HG03196 (cell line): ENCODE results near the gene MYO19.
A peak's percentile ranks its signal among the peaks of the same experiment; 100 is the strongest.
"Not testable (repeated sequence)": the region's sequence is repeated elsewhere in the genome, so short reads cannot be mapped to it uniquely, and the experiment has no call there.

Experiments used
- ATAC-seq: cut with Tn5 transposase; IDR thresholded peaks from one replicate; pipeline ENCODE4 v1.9.1; 2021; ENCODE audit not compliant: unreplicated experiment

The MYO19 gene

DNA sequence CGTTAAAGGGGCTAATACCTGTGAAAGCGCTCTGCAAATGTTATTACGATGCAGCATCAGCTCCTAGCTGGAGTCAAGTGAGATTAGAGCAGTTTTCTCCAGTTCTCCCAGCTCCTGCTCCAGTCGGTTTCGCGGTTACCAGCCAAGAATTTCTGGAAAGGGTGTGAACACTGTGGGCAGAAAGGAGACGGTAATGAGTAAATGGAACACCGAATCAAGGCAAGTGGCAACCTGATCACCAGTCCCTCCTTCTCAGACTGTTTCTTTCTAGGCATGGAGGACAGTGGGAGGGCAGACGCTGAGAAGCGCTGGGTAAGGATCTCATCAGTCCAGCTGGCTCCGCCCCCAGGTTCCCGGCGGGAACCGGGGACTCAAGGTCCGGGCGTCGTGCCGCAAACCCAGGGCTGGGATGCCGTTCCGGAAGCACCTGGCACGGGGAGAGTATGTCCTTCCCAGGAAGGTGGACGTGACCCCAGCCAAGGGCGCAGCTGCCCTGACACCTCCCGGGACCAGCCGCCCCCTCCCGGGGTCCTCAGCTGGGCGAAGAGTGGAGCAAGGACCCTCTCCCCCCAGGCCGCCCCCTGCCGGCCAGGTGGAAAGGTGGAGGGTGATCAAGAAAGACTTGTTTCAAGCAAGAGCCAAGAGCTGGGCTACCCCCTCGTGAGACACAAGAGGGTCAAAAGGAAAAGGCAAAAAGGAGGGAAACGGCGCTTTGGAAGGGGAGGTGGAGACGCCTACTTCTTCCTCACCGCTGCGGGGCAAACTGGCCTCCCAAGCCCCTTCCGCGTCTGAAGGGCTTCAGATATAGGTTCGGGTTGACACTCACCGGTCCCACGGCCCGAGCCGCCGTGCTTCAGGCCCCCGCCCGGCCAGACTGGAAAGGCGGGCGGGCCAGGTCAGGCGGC, 481 bp downstream of the MYO19 start:
- ATAC-seq, result peak; percentile 32

- no peak for ATAC-seq
Measured at GRCh38 chr17:36532435-36532975, 2.2 kb downstream of the MYO19 start.

DNA sequence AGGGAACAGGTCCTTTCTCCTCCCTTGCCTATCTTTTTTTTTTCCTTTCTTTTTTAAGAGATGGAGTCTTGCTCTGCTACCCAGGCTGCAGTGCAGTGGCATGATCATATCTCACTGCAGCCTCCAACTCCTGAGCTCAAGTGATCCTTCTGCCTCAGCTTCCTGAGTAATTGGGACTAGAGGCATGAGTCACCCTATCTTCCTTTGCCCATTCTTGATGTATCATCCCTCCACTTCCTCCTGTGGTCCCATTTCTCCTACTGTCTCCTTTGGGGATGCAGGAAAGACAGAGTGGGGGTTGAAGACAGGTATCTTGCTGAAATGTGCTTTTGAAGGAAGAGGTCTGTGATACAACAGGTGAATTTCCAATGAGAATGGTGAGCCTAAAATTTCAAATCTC, 5.5 kb downstream of the MYO19 start:
- no peak for ATAC-seq

- no peak for ATAC-seq
Measured at GRCh38 chr17:36527621-36528250, 6.9 kb downstream of the MYO19 start.

GRCh38 chr17:36525888-36526287, 8.8 kb downstream of the MYO19 start:
- ATAC-seq, result no peak

- no peak for ATAC-seq
Measured at GRCh38 chr17:36525113-36525512, 9.6 kb downstream of the MYO19 start.

DNA sequence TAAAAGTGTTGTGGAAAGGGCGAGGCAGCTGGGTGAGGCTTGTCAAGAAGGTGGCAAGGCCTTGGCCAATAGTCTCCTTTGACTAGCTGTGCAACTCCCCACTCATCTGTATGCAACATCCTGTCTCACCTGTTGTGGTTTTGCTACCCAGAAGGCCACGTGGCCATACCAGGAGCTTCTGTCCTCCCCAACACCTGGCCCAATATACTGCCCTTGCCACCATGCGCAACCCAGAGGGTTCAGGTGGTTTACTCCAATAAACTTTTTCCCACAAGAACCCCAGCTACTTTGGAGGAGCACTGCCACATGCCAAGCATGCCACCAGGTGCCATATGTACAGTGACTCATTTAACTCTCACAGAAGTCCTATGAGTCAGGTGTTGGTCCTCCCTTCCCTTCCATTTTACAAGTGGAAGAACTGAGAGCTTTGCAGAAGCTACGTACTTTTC, 10.2 kb downstream of the MYO19 start:
- no peak for ATAC-seq

DNA sequence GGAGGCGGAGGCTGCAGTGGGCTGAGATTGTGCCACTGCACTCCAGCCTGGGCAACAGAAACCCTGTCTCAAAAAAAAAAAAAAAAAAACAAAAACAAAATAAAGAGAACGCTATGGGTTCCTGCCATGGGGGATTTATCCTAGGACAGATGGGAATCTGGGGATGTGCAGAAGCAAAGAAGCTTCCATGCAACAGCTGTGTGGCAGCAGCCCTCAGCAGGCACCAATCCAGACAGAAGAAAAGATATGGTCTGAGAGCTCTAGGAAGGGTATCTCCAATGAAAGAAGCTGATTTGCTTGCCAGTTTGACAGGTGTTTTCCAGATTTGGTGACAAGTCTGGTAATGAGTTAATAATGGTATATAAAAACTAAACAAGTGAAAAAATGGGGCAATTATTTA, 11.6 kb downstream of the MYO19 start:
- ATAC-seq, result no peak

DNA sequence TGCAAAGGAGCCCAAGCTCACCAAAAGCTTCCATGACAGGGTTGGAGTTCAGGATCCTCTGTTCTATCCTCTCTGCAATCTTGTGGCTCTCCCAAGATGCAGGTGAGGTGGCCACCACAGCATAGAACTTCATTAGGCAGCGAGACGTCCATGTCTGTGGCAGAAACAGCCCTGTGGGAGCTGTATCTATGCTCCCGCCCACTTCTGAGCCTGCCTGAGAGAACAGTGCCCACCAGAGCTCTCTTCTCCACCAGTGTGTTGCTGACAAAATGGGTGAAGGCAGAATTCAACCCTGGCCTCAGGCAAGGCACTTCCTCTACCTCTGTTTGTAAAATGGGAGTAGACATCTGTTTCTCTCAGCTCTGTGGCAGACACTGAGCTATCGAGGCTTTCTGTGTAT, 18.8 kb downstream of the MYO19 start:
- ATAC-seq, result no peak

DNA sequence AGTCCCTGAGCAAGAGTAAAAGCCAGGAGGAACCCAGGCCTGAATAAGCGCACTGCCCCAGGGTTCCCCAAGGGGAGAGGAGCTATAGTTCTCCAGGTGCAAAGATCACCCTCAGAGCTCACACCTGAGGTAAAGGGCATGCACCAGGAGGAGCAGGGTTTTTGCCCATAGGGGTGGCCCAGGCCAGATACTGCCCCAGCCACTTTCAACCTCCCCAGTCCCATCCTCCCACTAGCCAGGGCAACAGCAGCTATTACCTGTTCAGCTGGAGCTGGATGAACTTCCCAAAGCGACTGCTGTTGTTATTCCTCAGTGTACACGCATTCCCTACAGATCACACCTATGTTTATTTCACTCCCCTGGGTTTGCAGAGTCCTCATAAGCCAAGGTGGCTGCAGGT, 19.8 kb downstream of the MYO19 start:
- no peak for ATAC-seq

DNA sequence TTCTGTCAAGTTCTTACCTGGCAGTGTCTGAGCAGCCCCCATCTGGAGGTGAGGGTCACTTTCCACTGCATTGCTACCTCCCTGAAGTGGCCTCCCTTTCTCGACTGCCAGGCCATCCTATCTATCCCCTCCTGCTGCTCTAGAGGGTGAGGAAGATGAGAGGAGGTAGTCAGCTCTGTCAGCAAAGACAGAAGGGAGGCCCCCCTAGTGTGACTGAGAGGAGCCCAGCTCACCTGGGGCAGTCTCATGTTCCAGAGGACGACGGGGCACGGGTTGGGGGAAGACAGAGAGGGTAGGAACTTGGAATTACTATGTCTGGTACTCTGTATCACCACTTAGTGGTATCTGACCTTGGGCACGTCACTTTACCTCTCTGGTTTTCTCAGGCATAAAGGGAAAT, 22.0 kb downstream of the MYO19 start:
- no peak for ATAC-seq

GRCh38 chr17:36511216-36511615, 23.5 kb downstream of the MYO19 start:
- no peak for ATAC-seq

DNA sequence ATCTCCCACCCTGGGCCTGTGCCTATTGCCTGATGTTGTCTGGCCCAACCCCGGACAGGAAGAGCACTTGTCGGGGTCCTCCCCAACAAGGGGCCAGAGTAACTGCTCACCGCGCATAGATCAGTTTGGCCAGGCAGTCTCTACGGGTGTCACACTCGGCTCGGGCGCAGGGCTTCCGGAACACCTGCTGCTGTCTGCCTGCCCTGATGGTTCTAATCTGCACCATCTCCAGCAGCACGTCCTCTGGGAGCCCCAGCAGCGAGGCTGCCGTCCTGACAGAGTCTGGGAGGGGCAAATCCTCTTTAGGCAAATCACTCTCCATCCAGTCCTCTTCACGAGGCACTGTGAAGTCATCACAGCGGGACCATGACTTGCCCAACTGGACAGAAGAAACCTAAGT, 24.0 kb downstream of the MYO19 start:
- ATAC-seq, result no peak

DNA sequence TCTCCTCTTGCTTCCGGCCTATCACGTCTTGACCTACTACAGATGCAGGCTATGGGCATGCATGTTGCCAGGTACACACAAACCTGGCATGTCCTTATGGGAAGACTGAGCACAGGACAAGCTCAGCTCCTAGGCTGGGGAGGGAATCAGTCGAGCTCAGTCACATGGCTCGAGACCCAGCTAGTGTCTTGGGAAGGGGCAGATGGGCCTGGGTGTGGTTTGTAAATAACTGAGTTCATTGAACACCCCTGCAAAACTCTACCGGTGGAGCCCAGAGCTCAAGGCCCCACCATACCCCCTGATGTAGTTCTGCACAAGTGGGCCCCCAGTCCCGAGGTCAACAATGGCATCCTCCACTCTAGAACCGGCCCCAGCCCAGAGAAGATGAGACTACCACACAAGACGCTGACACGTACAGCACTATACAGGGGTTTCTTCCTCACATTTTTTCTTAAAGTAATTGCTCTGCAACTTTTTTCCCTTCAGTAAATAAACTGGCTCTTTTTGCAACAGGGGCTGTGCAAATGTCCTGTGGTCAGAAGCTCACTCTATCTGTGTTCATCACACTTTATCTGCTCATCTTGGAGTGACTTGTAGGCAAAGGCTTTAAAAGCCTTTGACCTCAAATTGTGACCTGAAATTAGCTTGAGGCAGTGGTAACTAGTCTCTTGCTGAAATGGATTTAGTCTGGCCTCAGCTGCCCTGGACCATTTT, 25.2 kb downstream of the MYO19 start:
- ATAC-seq, result no peak

- not testable (repeated sequence) for ATAC-seq
Measured at GRCh38 chr17:36508439-36508838, 26.2 kb downstream of the MYO19 start.

- ATAC-seq, result no peak
Measured at GRCh38 chr17:36507266-36507665, 27.4 kb downstream of the MYO19 start.

GRCh38 chr17:36506831-36507230, 27.8 kb downstream of the MYO19 start:
- ATAC-seq, result no peak

- no peak for ATAC-seq
Measured at GRCh38 chr17:36506249-36506826, 28.3 kb downstream of the MYO19 start.

GRCh38 chr17:36505171-36505570, 29.5 kb downstream of the MYO19 start:
- ATAC-seq, result no peak

DNA sequence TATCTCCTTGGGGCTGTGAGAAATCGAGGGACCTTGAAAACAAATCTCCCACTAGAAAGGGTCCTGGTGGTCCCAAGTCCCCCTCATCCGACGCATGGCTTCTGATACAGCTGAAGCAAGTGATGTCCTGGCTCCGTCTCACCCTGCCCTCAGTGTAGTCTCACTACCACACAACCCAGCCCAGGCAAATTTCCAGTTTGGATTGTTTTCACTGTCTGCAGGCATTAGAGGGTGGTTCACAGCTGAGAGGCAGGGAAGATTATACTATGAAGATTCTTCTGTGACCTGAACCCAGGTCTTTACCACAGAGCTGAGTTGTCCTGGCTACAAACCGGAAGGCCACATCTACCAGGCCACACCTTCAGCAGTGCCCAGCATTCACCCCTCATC, 30.5 kb downstream of the MYO19 start:
- ATAC-seq, result no peak

- no peak for ATAC-seq
Measured at GRCh38 chr17:36503456-36504155, 31.1 kb downstream of the MYO19 start.
